ENCODE data around the gene NOTCH1. TPM values are rescaled to one million over a fixed set of nuclear protein-coding genes. Genes with fewer than 3 reads are reported as not detected.

Gene NOTCH1
- total and polyA plus RNA-seq, 2 of the 8 experiments (the other 6 are each of a cell fraction or from before 2014, with no cell fraction given): 6.9 to 55.6 TPM

DNA sequence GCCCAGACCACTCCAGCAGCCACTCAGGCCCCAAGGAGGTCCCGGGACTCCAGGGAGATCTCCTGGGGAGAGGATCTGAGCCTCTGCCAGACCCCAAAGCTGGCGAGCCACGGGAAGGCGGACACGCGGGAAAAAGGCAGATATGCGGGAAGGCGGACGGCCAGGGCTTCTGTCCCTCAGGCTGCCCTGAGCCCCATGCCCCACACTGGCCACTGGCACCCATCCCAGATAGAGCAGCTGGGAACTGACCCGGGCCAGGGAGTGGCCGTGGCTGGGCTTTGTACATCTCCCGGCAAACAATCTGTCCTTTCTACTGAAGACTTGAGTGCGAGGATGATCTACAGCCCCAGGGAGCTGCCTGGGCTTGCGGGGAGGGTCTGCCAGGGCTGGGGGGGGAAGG, 21.1 kb upstream of the NOTCH1 start (continued):
- TF ChIP-seq, protein P1, sequence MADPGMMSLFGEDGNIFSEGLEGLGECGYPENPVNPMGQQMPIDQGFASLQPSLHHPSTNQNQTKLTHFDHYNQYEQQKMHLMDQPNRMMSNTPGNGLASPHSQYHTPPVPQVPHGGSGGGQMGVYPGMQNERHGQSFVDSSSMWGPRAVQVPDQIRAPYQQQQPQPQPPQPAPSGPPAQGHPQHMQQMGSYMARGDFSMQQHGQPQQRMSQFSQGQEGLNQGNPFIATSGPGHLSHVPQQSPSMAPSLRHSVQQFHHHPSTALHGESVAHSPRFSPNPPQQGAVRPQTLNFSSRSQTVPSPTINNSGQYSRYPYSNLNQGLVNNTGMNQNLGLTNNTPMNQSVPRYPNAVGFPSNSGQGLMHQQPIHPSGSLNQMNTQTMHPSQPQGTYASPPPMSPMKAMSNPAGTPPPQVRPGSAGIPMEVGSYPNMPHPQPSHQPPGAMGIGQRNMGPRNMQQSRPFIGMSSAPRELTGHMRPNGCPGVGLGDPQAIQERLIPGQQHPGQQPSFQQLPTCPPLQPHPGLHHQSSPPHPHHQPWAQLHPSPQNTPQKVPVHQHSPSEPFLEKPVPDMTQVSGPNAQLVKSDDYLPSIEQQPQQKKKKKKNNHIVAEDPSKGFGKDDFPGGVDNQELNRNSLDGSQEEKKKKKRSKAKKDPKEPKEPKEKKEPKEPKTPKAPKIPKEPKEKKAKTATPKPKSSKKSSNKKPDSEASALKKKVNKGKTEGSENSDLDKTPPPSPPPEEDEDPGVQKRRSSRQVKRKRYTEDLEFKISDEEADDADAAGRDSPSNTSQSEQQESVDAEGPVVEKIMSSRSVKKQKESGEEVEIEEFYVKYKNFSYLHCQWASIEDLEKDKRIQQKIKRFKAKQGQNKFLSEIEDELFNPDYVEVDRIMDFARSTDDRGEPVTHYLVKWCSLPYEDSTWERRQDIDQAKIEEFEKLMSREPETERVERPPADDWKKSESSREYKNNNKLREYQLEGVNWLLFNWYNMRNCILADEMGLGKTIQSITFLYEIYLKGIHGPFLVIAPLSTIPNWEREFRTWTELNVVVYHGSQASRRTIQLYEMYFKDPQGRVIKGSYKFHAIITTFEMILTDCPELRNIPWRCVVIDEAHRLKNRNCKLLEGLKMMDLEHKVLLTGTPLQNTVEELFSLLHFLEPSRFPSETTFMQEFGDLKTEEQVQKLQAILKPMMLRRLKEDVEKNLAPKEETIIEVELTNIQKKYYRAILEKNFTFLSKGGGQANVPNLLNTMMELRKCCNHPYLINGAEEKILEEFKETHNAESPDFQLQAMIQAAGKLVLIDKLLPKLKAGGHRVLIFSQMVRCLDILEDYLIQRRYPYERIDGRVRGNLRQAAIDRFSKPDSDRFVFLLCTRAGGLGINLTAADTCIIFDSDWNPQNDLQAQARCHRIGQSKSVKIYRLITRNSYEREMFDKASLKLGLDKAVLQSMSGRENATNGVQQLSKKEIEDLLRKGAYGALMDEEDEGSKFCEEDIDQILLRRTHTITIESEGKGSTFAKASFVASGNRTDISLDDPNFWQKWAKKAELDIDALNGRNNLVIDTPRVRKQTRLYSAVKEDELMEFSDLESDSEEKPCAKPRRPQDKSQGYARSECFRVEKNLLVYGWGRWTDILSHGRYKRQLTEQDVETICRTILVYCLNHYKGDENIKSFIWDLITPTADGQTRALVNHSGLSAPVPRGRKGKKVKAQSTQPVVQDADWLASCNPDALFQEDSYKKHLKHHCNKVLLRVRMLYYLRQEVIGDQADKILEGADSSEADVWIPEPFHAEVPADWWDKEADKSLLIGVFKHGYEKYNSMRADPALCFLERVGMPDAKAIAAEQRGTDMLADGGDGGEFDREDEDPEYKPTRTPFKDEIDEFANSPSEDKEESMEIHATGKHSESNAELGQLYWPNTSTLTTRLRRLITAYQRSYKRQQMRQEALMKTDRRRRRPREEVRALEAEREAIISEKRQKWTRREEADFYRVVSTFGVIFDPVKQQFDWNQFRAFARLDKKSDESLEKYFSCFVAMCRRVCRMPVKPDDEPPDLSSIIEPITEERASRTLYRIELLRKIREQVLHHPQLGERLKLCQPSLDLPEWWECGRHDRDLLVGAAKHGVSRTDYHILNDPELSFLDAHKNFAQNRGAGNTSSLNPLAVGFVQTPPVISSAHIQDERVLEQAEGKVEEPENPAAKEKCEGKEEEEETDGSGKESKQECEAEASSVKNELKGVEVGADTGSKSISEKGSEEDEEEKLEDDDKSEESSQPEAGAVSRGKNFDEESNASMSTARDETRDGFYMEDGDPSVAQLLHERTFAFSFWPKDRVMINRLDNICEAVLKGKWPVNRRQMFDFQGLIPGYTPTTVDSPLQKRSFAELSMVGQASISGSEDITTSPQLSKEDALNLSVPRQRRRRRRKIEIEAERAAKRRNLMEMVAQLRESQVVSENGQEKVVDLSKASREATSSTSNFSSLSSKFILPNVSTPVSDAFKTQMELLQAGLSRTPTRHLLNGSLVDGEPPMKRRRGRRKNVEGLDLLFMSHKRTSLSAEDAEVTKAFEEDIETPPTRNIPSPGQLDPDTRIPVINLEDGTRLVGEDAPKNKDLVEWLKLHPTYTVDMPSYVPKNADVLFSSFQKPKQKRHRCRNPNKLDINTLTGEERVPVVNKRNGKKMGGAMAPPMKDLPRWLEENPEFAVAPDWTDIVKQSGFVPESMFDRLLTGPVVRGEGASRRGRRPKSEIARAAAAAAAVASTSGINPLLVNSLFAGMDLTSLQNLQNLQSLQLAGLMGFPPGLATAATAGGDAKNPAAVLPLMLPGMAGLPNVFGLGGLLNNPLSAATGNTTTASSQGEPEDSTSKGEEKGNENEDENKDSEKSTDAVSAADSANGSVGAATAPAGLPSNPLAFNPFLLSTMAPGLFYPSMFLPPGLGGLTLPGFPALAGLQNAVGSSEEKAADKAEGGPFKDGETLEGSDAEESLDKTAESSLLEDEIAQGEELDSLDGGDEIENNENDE (IDR thresholded peaks at IDR 0.05; ENCODE audit: insufficient replicate concordance, low read length): no peak
- TF ChIP-seq ZNF274 (IDR thresholded peaks at IDR 0.05; ENCODE audit: borderline replicate concordance, extremely low read depth, low read length): no peak
- TF ChIP-seq FOSL1 (IDR thresholded peaks at IDR 0.05; ENCODE audit: insufficient read depth, low read depth, low read length): no peak
- TF ChIP-seq GTF2F1 (IDR thresholded peaks at IDR 0.05; ENCODE audit: borderline replicate concordance, low read depth, low read length): no peak
- TF ChIP-seq JUN (IDR thresholded peaks at IDR 0.05; ENCODE audit: low read depth, low read length): no peak
- TF ChIP-seq TAF1 (IDR thresholded peaks at IDR 0.05; ENCODE audit: low read depth, low read length): no peak
- TF ChIP-seq POLR2A (IDR thresholded peaks at IDR 0.05; ENCODE audit: control extremely low read depth in 1 of 2, low read depth in 2 of 2, low read length in 2 of 2): no peak
- TF ChIP-seq RXRA (IDR thresholded peaks at IDR 0.05; ENCODE audit: insufficient read depth, low read depth, low read length): no peak
- no peak for TF ChIP-seq SP2 (IDR thresholded peaks at IDR 0.05; ENCODE audit: low read length)
